Measurements from ENCODE around the gene CHST8.
"Not testable (repeated sequence)": the region's sequence is repeated elsewhere in the genome, so short reads cannot be mapped to it uniquely, and the experiment has no call there.

CHST8 gene

DNA sequence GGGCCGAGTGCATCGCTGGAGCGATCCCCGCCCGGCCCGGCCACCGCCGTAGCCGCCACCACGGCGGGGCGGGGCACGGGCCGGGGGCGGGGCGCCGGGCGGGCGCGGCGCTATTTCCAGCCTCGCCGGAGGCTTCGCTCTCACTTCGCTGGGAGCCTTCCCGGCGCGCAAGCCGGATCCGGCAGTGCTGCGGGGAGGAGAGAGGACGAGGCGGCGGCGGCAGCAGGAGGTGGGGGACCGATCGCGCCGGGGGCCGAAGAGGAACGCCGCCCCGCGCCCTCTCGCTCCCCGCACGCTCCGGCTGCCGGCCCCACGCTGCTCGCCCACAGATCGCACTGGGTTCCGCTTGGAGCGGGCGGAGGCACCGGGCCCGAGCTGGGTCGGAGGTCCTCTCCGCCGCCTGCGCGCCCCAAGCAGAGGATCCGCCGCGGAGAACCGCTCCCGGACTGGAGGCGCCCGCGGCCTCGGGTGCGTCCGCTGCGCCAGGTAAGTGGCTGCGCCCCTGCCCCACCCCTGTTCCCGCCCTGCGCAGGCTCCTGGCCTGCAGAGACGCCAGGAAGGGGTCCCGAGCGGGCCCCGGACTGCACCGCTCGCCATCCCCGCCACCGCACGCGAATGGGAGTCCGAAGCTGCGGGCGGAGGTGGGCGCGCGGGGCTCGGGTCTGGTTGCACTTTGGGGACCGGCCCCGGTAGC lies at the start of gene CHST8:
CHST8 (plus strand) TSS at position 143 of the 694 bp plus-strand sequence. CDS start 67,309 bp downstream, outside the sequence.
- no peak for DNase-seq

- DNase-seq = no peak
Measured at GRCh38 chr19:33572929-33573328, 48.8 kb upstream of the CHST8 start.

DNA sequence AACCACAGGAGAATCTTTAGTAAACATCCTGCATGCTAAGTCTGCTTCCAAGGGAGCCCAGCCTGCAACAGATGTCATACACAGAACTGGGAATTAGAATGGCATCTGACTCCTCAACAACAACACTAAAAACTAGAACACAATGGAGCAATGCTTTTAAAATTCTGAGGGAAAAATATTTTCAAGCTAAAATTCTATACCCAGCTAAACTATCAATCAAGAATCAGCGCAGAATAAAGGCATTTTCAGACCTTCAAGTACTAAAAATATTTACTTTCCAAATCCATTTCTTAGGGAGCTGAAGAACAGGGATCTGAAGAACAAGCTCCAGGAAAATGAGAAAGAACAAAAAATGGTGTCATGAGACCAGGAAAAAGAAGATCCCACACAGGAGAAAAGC lies 46.9 kb upstream of the CHST8 start:
- DNase-seq = no peak

GRCh38 chr19:33578697-33579096 lies 43.1 kb upstream of the CHST8 start:
- no peak for DNase-seq

GRCh38 chr19:33580026-33580644 lies 41.6 kb upstream of the CHST8 start:
- DNase-seq = no peak

DNA sequence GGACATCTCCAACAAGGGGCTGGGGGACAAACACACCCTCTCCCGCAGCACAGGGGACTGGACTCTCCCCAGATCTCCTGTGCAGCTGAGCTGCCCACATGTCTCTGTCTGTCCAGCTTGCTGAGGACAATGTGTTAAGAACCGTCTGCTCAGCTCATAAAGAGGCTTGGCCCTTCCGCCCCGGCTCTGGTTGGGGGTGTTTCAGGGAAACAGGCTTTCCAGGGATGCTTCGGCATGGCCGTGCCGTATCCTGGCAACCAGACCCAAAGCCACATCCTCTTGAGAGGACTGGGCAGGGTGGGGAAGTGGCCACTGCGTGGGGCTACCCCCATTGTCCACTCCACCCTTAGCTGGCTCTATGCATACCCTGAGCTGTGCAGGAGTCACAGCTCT lies 41.1 kb upstream of the CHST8 start:
- DNase-seq = no peak

- no peak for DNase-seq
Measured at GRCh38 chr19:33582914-33583313, 38.8 kb upstream of the CHST8 start.

- no peak for DNase-seq
Measured at GRCh38 chr19:33587150-33587549, 34.6 kb upstream of the CHST8 start.

DNA sequence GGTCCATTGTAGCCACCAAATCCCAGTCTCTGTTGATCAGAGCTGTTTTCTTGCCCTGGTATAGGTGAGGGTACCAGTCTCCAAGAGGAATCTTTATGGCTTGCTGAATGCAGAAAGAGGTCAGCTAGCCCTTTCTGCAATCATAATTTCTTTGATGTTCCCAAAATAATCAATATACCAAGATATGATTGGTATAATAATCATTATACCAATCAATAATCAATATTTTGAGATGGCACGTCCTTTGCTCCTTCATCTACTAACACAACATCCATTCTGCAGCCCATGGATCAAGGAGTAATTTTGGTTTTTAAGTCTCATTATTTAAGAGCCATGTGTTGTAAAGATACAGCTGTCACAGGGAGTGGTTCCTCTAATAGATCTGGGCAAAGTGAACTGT lies 31.5 kb upstream of the CHST8 start:
- DNase-seq = no peak

- no peak for DNase-seq
Measured at GRCh38 chr19:33595783-33596182, 26.0 kb upstream of the CHST8 start.

DNA sequence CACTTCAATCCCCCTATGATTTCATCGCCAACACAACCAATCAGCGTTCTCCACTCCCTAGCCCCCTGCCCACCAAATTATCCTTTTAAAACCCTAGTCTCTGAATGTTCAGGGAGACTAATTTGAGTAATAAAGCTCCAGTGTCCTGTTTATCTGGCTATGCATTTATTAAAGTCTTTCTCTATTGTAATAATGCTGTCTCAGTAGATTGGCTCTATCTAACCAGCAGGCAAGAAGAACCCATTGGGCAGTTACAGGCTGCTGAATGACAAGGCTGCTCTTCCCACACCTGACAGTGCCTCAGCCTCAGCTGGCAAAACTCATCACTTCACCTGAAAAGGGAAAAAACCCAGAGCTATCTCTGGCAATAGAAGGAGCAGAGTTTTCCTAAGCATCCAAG lies 20.2 kb upstream of the CHST8 start:
- DNase-seq = no peak

DNA sequence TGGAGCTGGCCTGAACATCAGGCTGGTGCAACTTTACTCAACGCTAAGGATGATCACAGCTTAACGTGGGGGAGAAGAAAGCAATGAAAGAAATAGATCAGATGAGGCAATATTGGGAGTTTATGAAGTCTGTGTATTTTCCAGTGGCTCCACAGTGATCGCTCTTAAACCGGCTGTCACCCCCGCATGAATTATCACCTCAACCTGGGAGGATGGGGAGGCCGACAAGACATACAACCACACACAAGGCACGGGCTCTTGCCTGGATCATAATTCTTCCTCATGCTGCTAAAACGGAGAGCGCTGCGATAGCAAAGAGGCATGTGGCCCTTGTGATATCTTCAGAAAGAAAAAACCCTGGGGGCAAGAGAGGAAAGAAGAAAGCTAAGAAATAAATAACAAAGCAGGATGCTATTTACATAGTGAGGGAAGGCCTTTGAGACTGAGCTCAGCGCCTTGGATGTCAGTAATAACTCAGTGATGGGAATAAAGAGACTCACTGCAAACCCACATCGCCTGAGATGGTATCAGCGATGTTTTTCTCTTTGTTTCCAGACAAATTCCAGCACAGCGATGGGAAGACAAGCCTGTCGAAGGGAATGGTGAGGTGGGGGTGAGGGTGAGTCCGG lies 19.1 kb upstream of the CHST8 start:
- no peak for DNase-seq

DNA sequence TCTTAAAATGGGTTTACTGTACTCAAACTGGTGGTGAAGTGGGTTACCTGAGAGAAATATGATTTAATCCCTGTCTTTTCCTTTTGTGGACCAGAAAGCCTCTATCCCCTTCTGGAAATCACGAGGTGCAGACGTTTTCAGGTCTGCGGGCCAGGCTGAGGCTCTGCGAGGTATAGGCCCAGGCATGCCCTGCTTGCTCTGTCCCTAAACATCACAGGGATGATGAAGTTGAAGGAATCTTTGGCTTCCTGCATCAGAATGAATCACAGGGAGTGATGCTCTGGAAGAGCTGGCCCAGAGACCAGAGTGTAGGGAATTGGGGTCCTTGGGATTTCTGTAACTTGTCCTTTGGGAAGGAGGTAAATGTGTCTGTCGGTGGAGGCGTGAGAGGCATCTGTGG lies 18.4 kb upstream of the CHST8 start:
- no peak for DNase-seq

DNA sequence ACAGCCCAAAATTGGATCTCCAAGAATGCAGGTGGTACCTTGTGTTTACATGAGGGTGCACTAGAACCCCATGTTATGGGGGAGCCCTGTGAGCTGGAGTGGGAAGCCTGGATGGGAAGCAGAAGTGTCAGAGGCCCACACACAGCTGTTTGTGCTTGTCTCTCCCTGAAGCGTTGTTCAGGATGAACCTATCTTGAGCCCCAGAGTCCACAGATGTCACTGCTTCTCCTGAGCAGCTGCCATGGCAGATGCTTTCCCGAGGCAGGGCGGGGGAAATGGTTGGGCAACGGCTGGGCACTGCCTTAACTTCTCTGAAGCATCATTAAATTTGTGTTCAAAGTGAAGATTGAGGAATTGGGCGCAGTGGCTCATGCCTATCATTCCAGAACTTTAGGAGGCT lies 17.1 kb upstream of the CHST8 start:
- no peak for DNase-seq

GRCh38 chr19:33605803-33606295 lies 15.9 kb upstream of the CHST8 start:
- DNase-seq = not testable (repeated sequence)

DNA sequence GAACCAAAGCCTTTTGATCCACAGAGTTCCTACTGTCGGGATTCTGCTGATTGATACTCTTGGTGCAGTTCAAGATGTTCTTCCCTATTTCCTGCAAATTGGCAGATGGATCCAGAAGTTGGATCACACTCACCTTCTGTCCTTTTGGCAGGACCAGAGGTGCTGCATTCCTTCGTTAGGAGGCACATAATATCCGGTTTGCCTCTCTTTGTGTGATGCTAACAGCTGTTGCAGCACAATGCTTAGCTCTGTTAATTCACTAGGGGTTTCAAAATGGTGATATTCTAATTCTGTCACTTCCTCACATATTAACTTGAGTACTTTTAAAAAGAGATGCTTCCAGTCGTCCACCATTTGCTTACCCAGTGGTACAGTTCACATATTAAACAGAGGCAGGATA lies 15.2 kb upstream of the CHST8 start:
- no peak for DNase-seq

DNA sequence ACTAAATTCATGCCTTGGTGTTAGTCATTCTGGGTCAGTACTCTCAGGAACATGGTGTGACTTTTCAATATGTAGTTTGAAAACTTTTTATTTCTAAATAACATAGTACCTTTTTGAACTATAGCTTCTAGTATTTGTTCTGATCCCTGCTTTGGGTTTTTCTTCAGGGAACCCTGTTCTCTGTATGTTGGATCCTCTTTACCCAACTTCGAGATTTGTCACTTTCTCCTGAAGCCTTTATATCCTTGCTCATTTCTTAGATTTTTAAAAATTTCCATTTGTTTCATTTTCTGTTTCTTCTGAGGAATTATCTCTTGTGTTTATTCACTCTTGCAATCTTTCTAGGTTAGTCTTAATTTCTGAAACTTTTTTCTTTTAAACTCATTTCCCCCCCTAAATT lies 12.4 kb upstream of the CHST8 start:
- no peak for DNase-seq

DNA sequence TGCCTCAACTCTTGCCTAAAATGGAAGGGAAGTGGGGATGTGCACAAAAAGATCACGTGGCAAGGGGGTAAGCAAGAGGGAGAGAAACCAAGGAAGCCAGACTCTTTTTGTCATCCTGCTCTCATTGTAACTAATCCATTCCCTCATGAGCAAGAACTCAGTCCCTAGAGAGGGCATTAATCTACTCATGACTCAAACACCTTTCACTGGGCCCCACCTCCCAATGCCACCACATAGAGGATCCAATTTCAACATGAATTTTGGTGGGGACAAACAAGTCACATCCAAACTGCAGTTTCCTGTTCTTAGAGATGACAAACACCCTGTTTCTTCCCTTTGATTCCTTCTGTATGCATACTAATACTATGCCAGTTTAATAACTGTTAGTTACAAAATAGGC lies 11.2 kb upstream of the CHST8 start:
- no peak for DNase-seq

DNA sequence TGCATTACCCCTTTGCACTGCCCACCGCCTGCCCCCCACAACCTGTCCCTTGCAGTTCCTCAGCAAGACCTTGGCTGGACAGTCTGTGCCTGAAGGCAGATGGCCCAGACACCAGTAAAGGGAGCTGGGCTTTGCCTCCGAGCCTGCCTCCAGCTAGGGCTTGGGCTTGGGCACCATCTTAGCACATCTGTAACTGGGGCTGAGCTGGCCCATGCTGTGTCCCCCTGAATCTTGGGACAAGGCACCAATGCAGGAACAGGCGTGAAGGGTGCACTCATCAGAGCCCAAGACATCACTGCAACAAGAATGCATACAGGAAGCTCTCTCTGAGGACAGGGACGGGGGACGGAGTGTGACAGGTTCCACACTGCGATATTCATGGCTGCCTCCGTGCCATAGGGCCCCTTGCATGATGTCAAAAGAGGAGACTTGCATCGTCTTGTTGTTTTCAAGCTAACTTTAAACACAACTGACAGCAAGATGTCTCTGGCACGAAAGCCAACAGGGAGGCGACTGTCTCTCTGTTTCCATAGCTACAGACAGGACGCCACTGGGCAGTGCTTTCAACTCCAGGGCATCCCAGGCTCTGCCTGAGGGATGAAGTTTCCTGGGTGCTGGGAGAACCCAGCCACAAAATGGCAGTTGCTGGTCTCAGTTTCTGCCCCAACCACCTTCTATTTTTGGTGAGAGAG lies 8.7 kb upstream of the CHST8 start:
- DNase-seq = no peak

DNA sequence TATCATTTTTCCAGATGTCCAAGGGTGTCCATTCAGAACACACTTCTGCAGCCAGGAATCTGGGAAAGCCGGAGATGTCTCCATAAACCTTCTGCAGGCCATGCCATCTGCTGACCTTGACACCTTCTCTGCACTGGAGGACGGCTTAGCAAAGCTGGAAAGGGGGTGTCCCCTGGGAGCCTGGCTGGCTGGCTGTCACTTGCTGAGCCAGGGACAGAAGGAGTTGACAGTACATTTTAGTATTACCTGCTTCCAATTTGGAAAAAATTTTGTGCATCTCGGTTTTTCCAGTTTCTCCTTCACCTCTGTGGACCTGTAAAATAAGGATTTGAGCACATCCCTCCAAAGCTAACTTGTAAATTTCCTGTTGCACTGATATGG lies 8.1 kb upstream of the CHST8 start:
- DNase-seq = no peak

DNA sequence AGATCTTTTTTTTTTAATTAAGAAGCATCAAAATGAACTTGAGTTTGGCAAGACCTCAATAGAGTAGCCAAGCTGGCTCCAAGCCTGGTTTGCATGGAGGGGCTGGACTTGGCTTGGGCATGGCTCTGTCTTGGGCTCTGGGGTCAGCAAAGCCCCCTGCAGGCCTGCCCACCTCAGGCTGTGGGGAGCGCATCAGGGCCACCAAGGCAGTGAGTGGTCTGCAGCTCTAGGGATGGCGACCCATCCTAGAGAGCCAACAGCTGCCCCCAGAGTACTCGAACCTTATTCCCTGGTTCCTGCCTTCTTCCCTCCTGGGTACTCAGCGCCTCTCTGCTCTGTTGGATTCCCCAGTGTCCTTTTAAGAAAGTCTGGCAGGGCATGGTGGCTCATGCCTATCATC lies 5.4 kb upstream of the CHST8 start:
- no peak for DNase-seq

DNA sequence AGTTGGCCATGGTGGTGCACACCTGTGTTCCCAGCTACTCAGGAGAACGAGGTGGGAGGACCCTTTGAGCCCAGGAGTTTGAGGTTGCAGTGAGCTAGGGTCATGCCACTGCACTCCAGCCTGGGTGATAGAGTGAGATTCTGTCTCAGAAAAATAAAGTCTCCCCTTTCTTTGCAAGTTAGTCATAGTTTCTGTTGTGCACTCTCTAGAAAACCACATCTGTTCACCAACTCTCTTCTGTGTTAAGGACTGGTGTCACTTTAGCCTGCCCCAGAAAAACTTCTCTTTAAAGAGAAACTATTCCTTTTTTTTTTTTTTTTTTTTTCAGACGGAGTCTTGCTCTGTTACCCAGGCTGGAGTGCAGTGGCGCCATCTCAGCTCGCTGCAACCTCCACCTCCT lies 4.9 kb upstream of the CHST8 start:
- no peak for DNase-seq

GRCh38 chr19:33618363-33618762 lies 3.4 kb upstream of the CHST8 start:
- DNase-seq = not testable (repeated sequence)

- no peak for DNase-seq
Measured at GRCh38 chr19:33618884-33619283, 2.9 kb upstream of the CHST8 start.

All from 8988T (cell line).